GM19025 (cell line): Measurements from ENCODE around the gene TCF20.

ENCODE experiments used
- ATAC-seq: cut with Tn5 transposase; IDR thresholded peaks from one replicate; pipeline ENCODE4 v1.9.1; 2021; ENCODE audit warnings: mild to moderate bottlenecking, low read depth, moderate library complexity; ENCODE audit not compliant: unreplicated experiment

Gene TCF20

GRCh38 chr22:42268852-42269410, 1.5 kb downstream of the TCF20 start:
- ATAC-seq, result no peak

- ATAC-seq, result no peak
Observed at GRCh38 chr22:42265321-42265720, 5.1 kb downstream of the TCF20 start.

GRCh38 chr22:42263944-42264343, 6.5 kb downstream of the TCF20 start:
- no peak for ATAC-seq

GRCh38 chr22:42262964-42263363, 7.5 kb downstream of the TCF20 start:
- ATAC-seq, result no peak

GRCh38 chr22:42261296-42261695, 9.2 kb downstream of the TCF20 start:
- ATAC-seq, result no peak

GRCh38 chr22:42258126-42258525, 12.3 kb downstream of the TCF20 start:
- ATAC-seq, result no peak

GRCh38 chr22:42257386-42257785, 13.1 kb downstream of the TCF20 start:
- ATAC-seq, result no peak

- no peak for ATAC-seq
Observed at GRCh38 chr22:42256930-42257329, 13.5 kb downstream of the TCF20 start.

- ATAC-seq, result no peak
Observed at GRCh38 chr22:42256220-42256619, 14.2 kb downstream of the TCF20 start.

- no peak for ATAC-seq
Observed at GRCh38 chr22:42249831-42250230, 20.6 kb downstream of the TCF20 start.

- ATAC-seq, result no peak
Observed at GRCh38 chr22:42248995-42249394, 21.5 kb downstream of the TCF20 start.

- no peak for ATAC-seq
Observed at GRCh38 chr22:42247596-42247995, 22.9 kb downstream of the TCF20 start.

GRCh38 chr22:42243802-42244060, 26.7 kb downstream of the TCF20 start:
- ATAC-seq, result no peak

GRCh38 chr22:42236848-42237247, 33.6 kb downstream of the TCF20 start:
- ATAC-seq, result no peak

GRCh38 chr22:42236268-42236667, 34.2 kb downstream of the TCF20 start:
- ATAC-seq, result no peak

- no peak for ATAC-seq
Observed at GRCh38 chr22:42233879-42234278, 36.6 kb downstream of the TCF20 start.

GRCh38 chr22:42231929-42232328, 38.5 kb downstream of the TCF20 start:
- ATAC-seq, result no peak

GRCh38 chr22:42229455-42230149, 40.9 kb downstream of the TCF20 start:
- ATAC-seq, result no peak

GRCh38 chr22:42228483-42228882, 42.0 kb downstream of the TCF20 start:
- no peak for ATAC-seq

- no peak for ATAC-seq
Observed at GRCh38 chr22:42227435-42227834, 43.0 kb downstream of the TCF20 start.

GRCh38 chr22:42225841-42226240, 44.6 kb downstream of the TCF20 start:
- ATAC-seq, result no peak

GRCh38 chr22:42222140-42222539, 48.3 kb downstream of the TCF20 start:
- ATAC-seq, result no peak
